Progenitor cell of endocrine pancreas (in vitro differentiated cells): ENCODE data around the gene TOM1L2. TPM values are rescaled to one million over a fixed set of nuclear protein-coding genes. Genes with fewer than 3 reads are reported as not detected.

ENCODE experiments used
- DNase-seq: peaks from one replicate; pipeline ENCODE4 v3.0.0; 2021; ENCODE audit warnings: low spot score; ENCODE audit not compliant: unreplicated experiment
- H3K27ac Mint-ChIP-seq: 2 replicates; pipeline ENCODE4 v1.8.0; 2021; ENCODE audit warnings: mild to moderate bottlenecking, moderate library complexity, mixed read lengths
- H3K27me3 Mint-ChIP-seq: 2 replicates; pipeline ENCODE4 v1.8.0; 2021; ENCODE audit warnings: mixed read lengths
- H3K36me3 Mint-ChIP-seq: 2 replicates; pipeline ENCODE4 v1.8.0; 2022; ENCODE audit warnings: mixed read lengths; ENCODE audit not compliant: insufficient read depth
- H3K4me1 Mint-ChIP-seq: 2 replicates; pipeline ENCODE4 v1.8.0; 2021; ENCODE audit warnings: low read depth, mixed read lengths
- H3K4me3 Mint-ChIP-seq: 2 replicates; pipeline ENCODE4 v1.8.0; 2021; ENCODE audit warnings: low read depth, mild to moderate bottlenecking, moderate library complexity, mixed read lengths
- H3K9me3 Mint-ChIP-seq: 2 replicates; pipeline ENCODE4 v1.8.0; 2021; ENCODE audit warnings: low read depth, mixed read lengths
- CTCF ChIP-seq: fragments of 200-600 bp; sonication (generic); IDR thresholded peaks from one replicate; pipeline ENCODE4 v1.5.0; 2021; ENCODE audit warnings: antibody characterized with exemption, mild to moderate bottlenecking; ENCODE audit not compliant: unreplicated experiment
- total RNA-seq: library from RNA; stranded (reverse); gene quantifications from 2 replicates; pipeline ENCODE4 v1.2.1, GENCODE V29; 2021

Gene TOM1L2
- total RNA-seq, 1 donor from 2014 or later = 29.4 TPM

DNA sequence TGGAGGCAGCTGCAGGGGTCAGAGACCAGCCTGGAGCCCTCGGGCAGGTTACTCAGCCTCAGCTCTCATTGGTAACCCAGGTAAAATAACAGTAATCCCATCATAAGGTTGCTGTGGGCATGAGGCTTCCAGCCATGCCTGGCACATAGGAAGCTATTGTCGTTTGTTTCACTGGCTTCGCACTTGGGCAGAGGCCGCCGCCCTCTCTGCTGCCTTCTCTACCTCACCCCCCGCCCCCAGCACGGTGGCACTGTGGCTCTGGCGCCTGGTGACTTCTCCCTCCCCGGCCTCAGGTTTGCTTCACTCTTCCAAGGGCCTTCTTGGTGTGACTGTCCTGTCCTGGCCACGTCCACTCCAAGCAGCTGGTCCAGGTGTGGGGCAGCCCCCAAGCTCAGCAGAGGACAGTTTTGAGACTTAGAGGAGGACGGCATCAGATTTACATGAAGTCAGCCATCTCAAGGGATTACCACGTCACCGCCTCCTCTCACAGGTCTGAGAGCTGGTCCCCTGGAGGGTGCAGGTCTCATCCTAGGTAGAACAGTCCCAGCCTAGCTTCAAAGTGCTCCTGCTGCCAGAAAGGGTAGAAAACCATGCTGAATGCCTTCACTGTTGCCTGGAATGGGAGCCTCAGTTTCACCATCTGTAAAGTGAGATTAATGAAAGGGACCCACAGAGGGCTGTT is 170.3 kb downstream of the TOM1L2 start:
- DNase-seq = no peak
- H3K4me1 Mint-ChIP-seq = peaks cover 2% of the 10 kb centered on the region
- no peaks in the 10 kb centered on the region for H3K9me3 Mint-ChIP-seq
- no peak overlapping the region for H3K4me3 Mint-ChIP-seq
- H3K27me3 Mint-ChIP-seq = no peaks in the 10 kb centered on the region
- TF ChIP-seq CTCF = no peak
- peak overlapping the region; percentile 59 for H3K27ac Mint-ChIP-seq
- peaks cover 19% of the 10 kb centered on the region for H3K36me3 Mint-ChIP-seq

DNA sequence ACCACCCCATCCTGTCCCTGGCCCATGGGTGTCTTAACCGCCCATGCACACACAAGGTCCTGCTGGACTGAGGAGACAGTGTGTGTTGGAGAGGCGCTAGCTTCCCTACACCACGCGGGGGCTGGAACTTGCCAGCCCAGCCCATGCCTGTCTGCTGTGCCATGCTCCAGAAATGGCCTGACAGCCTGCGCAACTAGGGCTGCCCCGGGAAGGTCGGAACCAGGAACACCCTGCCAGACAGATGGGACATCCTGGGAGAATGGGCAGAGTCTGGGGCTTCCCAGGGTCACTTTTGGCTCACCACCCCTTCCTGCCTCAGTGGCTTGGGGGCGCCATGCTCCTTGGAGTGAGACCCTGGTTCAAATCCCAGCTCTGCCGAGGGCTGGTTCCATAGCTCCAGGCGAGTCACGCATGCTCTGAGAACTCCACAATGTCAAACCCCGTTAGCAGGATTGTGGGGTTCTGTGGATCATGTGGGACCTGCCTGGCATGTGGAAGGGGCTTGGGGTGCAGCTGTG is 171.6 kb downstream of the TOM1L2 start:
- H3K27ac Mint-ChIP-seq = no peak overlapping the region
- no peaks in the 10 kb centered on the region for H3K9me3 Mint-ChIP-seq
- H3K36me3 Mint-ChIP-seq = peaks cover 11% of the 10 kb centered on the region
- H3K4me1 Mint-ChIP-seq = peaks cover 2% of the 10 kb centered on the region
- no peaks in the 10 kb centered on the region for H3K27me3 Mint-ChIP-seq
- H3K4me3 Mint-ChIP-seq = no peak overlapping the region
- TF ChIP-seq CTCF = no peak
- no peak for DNase-seq

- no peak for TF ChIP-seq CTCF
Observed at GRCh38 chr17:17798573-17799255, 173.5 kb downstream of the TOM1L2 start.

GRCh38 chr17:17798010-17798556 is 174.1 kb downstream of the TOM1L2 start:
- Mint-ChIP-seq H3K9me3 (no peaks in the 10 kb centered on the region), H3K27me3 (no peaks in the 10 kb centered on the region), H3K27ac (no peak overlapping the region), H3K4me1 (peaks cover 3% of the 10 kb centered on the region), H3K36me3 (peaks cover 11% of the 10 kb centered on the region), H3K4me3 (no peak overlapping the region)
- no peak for DNase-seq
- no peak for TF ChIP-seq CTCF

More at GRCh38 chr17:17798573-17799255, 173.5 kb downstream of the TOM1L2 start:
- H3K9me3 Mint-ChIP-seq = no peaks in the 10 kb centered on the region
- DNase-seq = no peak
- no peak overlapping the region for H3K27ac Mint-ChIP-seq
- no peak overlapping the region for H3K4me3 Mint-ChIP-seq
- no peaks in the 10 kb centered on the region for H3K27me3 Mint-ChIP-seq
- peaks cover 2% of the 10 kb centered on the region for H3K4me1 Mint-ChIP-seq
- peaks cover 9% of the 10 kb centered on the region for H3K36me3 Mint-ChIP-seq

DNA sequence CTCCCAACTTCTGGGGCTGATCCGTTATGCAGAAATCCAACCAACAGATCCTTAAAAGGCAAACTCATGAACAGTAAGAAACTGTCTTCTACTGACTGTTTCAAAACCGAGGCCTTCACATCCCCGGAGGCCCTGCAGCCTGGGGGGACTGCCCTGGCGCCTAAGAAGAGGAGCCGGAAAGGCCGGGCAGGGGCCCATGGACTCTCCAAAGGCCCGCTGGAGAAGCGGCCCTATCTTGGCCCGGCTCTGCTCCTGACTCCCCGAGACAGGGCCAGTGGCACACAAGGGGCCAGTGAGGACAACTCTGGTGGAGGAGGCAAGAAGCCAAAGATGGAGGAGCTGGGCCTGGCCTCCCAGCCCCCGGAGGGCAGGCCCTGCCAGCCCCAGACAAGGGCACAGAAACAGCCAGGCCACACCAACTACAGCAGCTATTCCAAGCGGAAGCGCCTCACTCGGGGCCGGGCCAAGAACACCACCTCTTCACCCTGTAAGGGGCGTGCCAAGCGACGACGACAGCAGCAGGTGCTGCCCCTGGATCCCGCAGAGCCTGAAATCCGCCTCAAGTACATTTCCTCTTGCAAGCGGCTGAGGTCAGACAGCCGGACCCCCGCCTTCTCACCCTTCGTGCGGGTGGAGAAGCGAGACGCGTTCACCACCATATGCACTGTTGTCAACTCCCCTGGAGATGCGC is 174.9 kb downstream of the TOM1L2 start:
- no peak for TF ChIP-seq CTCF
- DNase-seq = no peak
- H3K27me3 Mint-ChIP-seq = no peaks in the 10 kb centered on the region
- H3K9me3 Mint-ChIP-seq = no peaks in the 10 kb centered on the region
- no peak overlapping the region for H3K27ac Mint-ChIP-seq
- peaks cover 11% of the 10 kb centered on the region for H3K36me3 Mint-ChIP-seq
- H3K4me1 Mint-ChIP-seq = peaks cover 7% of the 10 kb centered on the region
- H3K4me3 Mint-ChIP-seq = no peak overlapping the region
